HFF-Myc (cell line): ENCODE data around the gene THOC2.
"Not testable (repeated sequence)": the region's sequence is repeated elsewhere in the genome, so short reads cannot be mapped to it uniquely, and the experiment has no call there.

Experiments used
- DNase-seq: peaks from one replicate; pipeline ENCODE4 v3.0.0-alpha.2; 2011; ENCODE audit warnings: low read depth; ENCODE audit errors: extremely low read depth
- H3K4me3 ChIP-seq: replicated peaks from 2 replicates; pipeline ENCODE4 v1.5.1; 2011; ENCODE audit warnings: low read depth, mild to moderate bottlenecking, control low read depth, low read length
- CTCF ChIP-seq: IDR thresholded peaks from 2 replicates; pipeline ENCODE4 v1.5.1; 2012; ENCODE audit warnings: mild to moderate bottlenecking, low read depth, low read length, control low read depth; ENCODE audit errors: missing control alignments

Gene THOC2

GRCh38 chrX:123688524-123688923 is 44.3 kb downstream of the THOC2 start:
- no peak overlapping the region for H3K4me3 ChIP-seq
- no peak for TF ChIP-seq CTCF

GRCh38 chrX:123685232-123685631 is 47.6 kb downstream of the THOC2 start:
- no peak for TF ChIP-seq CTCF
- no peak overlapping the region for H3K4me3 ChIP-seq
- no peak for DNase-seq

More at GRCh38 chrX:123688524-123688923, 44.3 kb downstream of the THOC2 start:
- DNase-seq = no peak

- no peak for DNase-seq
- H3K4me3 ChIP-seq = no peak overlapping the region
- TF ChIP-seq CTCF = no peak
These were observed 50.7 kb downstream of the THOC2 start for GRCh38 chrX:123682186-123682585.

- not testable (repeated sequence) for DNase-seq, H3K4me3 ChIP-seq
These were observed 53.0 kb downstream of the THOC2 start for GRCh38 chrX:123679733-123680460.

- no peak for DNase-seq
- H3K4me3 ChIP-seq = no peak overlapping the region
- no peak for TF ChIP-seq CTCF
These were observed 57.7 kb downstream of the THOC2 start for GRCh38 chrX:123675154-123675553.

- no peak for DNase-seq
- no peak for TF ChIP-seq CTCF
These were observed 59.0 kb downstream of the THOC2 start for GRCh38 chrX:123673813-123674212.

GRCh38 chrX:123665197-123665596 is 67.7 kb downstream of the THOC2 start:
- no peak for TF ChIP-seq CTCF
- no peak for DNase-seq

More at GRCh38 chrX:123673813-123674212, 59.0 kb downstream of the THOC2 start:
- H3K4me3 ChIP-seq = no peak overlapping the region

GRCh38 chrX:123664467-123665167 is 68.2 kb downstream of the THOC2 start:
- H3K4me3 ChIP-seq, DNase-seq: not testable (repeated sequence)

More at GRCh38 chrX:123665197-123665596, 67.7 kb downstream of the THOC2 start:
- no peak overlapping the region for H3K4me3 ChIP-seq

- not testable (repeated sequence) for DNase-seq, H3K4me3 ChIP-seq
These were observed 69.1 kb downstream of the THOC2 start for GRCh38 chrX:123663720-123664119.

- not testable (repeated sequence) for DNase-seq, H3K4me3 ChIP-seq
These were observed 76.3 kb downstream of the THOC2 start for GRCh38 chrX:123656507-123656906.

GRCh38 chrX:123648811-123649181 is 84.1 kb downstream of the THOC2 start:
- not testable (repeated sequence) for H3K4me3 ChIP-seq

More at GRCh38 chrX:123648811-123649181, 84.1 kb downstream of the THOC2 start:
- DNase-seq = not testable (repeated sequence)
